A549 treated with RU486 at 1 μM for 4 hours (cell line): ENCODE results near the gene TAGLN. TPM values are rescaled to one million over a fixed set of nuclear protein-coding genes. Genes with fewer than 3 reads are reported as not detected.

Source experiments
- total RNA-seq: library from RNA; stranded (reverse); fragments of 200-300 nt; extraction: Qiagen RNA extraction; gene quantifications from 5 replicates; pipeline ENCODE4 v1.2.3, GENCODE V29; 2022; ENCODE audit warnings: low read depth

TAGLN gene
- total RNA-seq = 62.5 to 145 TPM (median 102 TPM) in 5 replicates

DNA sequence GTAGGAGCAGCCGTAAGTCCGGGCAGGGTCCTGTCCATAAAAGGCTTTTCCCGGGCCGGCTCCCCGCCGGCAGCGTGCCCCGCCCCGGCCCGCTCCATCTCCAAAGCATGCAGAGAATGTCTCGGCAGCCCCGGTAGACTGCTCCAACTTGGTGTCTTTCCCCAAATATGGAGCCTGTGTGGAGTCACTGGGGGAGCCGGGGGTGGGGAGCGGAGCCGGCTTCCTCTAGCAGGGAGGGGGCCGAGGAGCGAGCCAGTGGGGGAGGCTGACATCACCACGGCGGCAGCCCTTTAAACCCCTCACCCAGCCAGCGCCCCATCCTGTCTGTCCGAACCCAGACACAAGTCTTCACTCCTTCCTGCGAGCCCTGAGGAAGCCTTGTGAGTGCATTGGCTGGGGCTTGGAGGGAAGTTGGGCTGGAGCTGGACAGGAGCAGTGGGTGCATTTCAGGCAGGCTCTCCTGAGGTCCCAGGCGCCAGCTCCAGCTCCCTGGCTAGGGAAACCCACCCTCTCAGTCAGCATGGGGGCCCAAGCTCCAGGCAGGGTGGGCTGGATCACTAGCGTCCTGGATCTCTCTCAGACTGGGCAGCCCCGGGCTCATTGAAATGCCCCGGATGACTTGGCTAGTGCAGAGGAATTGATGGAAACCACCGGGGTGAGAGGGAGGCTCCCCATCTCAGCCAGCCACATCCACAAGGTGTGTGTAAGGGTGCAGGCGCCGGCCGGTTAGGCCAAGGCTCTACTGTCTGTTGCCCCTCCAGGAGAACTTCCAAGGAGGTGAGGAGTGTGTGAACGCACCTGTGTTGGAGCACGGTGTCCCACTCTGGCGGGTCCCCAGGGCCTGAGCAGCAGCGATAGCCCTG is at the start of gene TAGLN:
TSS of gene TAGLN (plus strand) at position 318 of the 863 bp plus-strand sequence. CDS start 3,644 bp downstream, outside the sequence.

DNA sequence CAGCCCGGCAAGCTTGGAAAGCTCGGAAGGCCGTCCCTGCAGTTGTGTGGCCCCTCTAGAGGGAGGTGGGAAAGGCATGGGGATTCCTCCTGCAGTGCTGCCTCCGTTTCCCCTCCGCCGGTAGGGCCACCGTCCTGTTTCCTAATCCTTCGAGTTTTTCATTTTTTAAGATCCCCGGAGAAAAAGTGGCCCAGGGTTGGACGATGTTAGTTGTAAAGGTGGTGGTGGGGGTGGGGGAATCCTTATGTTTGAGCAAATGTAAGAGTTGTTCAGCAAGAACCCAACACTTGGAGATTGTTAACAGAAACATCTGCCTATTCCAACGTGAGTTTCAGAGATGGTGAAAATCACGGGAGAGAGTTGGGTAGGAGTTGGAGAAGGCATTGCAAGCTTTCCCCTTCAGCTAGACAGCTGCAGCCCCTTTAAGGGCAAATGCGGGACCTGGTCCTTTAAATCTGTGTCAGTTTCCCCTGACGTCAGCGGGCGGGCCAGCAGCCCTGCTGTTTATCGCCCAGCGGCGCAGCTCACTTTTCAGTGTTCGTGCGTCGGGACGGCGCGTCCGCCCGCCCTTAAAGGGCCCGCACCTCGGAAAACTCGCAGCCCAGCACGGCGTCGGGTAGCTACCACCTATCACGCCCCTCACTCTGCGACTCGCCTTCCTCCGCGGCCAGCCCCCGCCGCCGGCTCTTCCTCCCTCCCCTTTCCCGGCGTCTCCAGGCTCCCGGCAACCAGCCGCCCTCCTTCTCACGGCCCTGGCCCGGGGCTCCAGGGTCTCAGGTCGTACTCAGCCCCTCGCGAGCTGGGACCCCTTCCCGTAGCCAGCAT is 20.7 kb upstream of the TAGLN start, which contains the start of gene SIDT2:
TSS of gene SIDT2 (plus strand) at position 534 of the 825 bp plus-strand sequence. CDS start 521 bp downstream, outside the sequence.

DNA sequence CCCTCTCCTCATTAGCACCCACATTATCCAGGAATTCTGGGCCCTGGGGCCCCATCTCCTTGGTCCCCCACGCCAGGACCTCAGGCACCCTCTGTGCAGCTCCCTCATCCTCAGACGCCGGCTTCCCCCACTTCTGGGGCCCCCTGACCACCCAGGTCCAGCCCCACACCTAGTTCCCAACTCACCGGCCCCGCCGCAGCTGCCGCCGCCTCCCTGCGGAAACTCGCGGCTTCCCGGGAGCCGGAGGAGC is 32.6 kb downstream of the TAGLN start, which contains the start of gene PCSK7:
TSS of gene PCSK7 (minus strand) at position 232 of the 250 bp plus-strand sequence. CDS start 2,229 bp downstream, outside the sequence.

GRCh38 chr11:117232092-117232878 is 33.1 kb downstream of the TAGLN start, which contains the start of gene RNF214:
Gene RNF214, plus strand, starts transcription at chr11:117232671. Its CDS starts 1,602 bp downstream, at chr11:117234273.

Other genes starting within 250 kb of the TAGLN start
- gene SIK3, start 100.9 kb upstream of the TAGLN start, total RNA-seq = 8.2 to 10.4 TPM (median 9.7 TPM) in 5 replicates
- 26.3 to 44.7 TPM (median 36.1 TPM) in 5 replicates for gene PAFAH1B2, start 55.1 kb upstream of the TAGLN start, total RNA-seq
- gene SIDT2, start 20.6 kb upstream of the TAGLN start, total RNA-seq = 4.0 to 5.7 TPM (median 4.9 TPM) in 5 replicates
- gene PCSK7, start 32.7 kb downstream of the TAGLN start, total RNA-seq = 12.4 to 17.8 TPM (median 14.8 TPM) in 5 replicates
- 8.0 to 10.8 TPM (median 9.6 TPM) in 5 replicates for gene RNF214, start 33.3 kb downstream of the TAGLN start, total RNA-seq
- gene BACE1-AS, start 92.0 kb downstream of the TAGLN start, total RNA-seq = 1.4 to 3.3 TPM (median 2.1 TPM) in 5 replicates
- gene BACE1, start 116.9 kb downstream of the TAGLN start, total RNA-seq = 7.7 to 9.3 TPM (median 8.2 TPM) in 5 replicates
- gene CEP164, start 128.5 kb downstream of the TAGLN start, total RNA-seq = 14.4 to 16.9 TPM (median 15.1 TPM) in 5 replicates